SW 1271 (cell line): ENCODE data around the gene ATP5F1B.
A peak's percentile ranks its signal among the peaks of the same experiment; 100 is the strongest.

Experiments used
- DNase-seq, 2 experiments: peaks; one replicate each; lab custom pipeline; 2025; lab: John Stamatoyannopoulos, UW

Gene ATP5F1B

GRCh38 chr12:56622535-56622934, 23.2 kb downstream of the ATP5F1B start:
- no peak for DNase-seq

- no peak for DNase-seq
Measured at GRCh38 chr12:56616925-56617324, 28.9 kb downstream of the ATP5F1B start.

- DNase-seq: no peak
Measured at GRCh38 chr12:56616244-56616643, 29.5 kb downstream of the ATP5F1B start.

- no peak for DNase-seq
Measured at GRCh38 chr12:56614627-56615026, 31.2 kb downstream of the ATP5F1B start.

GRCh38 chr12:56604355-56604754, 41.4 kb downstream of the ATP5F1B start:
- no peak for DNase-seq

DNA sequence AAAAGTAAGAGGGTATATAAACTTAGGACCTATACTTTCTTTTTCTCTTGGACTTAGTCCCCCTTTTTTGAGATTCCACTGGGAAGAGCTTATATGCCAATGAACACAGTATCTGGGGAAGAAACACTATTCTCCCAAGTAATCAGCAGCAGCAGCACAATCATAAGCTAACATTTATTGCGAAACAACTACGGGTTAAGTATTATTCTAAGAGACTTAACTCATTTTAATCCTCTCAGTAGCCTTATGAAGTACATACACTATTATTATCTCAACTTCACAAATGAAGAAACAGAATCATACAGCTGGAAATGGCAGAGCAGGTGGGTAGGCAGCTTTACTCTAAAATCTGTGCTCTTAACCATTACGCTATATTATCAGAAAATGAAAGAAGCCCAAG, 43.5 kb downstream of the ATP5F1B start:
- DNase-seq: no peak

DNA sequence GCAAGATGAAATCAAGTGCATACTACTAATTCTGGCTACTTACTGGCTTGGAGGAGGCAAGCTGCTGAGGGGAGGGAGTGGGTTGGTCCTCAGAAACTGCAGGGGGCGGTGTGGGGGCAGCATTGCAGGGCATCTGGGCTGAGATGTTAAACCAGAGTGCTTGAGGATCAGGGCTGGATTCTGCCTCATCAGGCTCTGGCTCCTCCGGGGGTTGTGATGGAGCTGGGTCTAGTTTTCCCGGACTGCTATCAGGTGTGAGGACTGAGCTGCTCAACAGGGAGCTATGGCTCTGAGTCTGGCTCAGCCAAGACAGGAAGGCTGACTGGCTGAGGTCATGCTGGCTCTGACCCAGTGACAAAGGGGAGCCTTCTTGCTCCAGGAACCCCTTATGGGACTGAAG, 44.3 kb downstream of the ATP5F1B start:
- DNase-seq: no peak

GRCh38 chr12:56600753-56601152, 45.0 kb downstream of the ATP5F1B start:
- DNase-seq: no peak

- DNase-seq: no peak
Measured at GRCh38 chr12:56599797-56600196, 46.0 kb downstream of the ATP5F1B start.

- no peak for DNase-seq
Measured at GRCh38 chr12:56599041-56599440, 46.7 kb downstream of the ATP5F1B start.

GRCh38 chr12:56596815-56597214, 49.0 kb downstream of the ATP5F1B start:
- no peak for DNase-seq

DNA sequence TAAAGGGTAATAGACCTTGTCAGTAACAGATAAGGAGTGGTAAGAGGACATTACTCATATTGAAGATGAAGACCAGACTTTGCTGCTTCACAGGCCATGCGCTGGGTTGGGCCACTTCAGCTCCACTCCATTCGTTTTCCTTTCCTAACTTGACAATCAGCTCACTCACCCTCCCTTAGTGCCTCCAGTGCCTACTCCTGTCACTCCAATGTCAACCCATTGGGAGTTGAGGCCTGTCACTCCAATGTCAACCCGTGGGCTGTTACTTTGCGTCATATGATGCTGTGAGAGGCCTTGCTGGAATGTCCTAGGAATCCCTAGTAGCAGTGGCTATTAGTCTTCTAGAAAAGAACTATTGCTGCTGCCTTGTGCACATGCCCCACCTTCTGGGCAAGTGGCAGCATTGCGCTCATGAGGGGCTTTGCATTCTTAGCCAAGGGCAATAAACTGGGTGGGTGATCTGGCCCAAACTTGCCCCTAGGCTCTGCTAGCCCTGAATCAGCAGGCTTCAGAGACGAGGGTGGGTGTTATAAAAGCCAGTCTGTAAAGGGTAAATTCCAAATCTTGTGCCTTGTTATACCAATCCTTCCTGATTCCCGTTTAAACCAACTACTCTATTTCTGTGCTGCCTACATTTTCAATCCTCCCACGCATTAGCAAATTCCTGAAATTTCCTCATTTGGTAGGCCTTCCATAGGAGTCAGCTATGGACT, 51.7 kb downstream of the ATP5F1B start:
- DNase-seq: peak; percentile 56 to 73

DNA sequence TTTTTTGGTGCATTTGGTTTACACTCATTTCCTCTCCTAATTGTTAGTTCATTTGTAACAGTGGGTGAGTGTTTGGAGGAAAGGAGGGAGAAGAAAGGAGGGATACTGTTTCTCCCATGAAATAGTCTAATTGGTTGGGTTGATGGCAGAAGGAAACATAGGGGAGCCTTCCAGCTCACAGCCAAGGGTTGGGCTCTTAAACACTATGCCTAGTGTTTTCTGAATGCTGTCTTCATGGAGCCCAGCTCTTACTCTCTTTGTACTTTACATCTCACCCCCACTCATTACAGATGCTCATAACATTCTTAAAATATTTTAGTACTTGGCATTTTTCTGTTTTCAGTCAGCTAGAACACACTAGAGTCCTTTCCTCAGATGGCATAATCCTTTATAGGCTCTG, 53.8 kb downstream of the ATP5F1B start:
- no peak for DNase-seq

GRCh38 chr12:56591126-56591525, 54.7 kb downstream of the ATP5F1B start:
- DNase-seq: no peak

DNA sequence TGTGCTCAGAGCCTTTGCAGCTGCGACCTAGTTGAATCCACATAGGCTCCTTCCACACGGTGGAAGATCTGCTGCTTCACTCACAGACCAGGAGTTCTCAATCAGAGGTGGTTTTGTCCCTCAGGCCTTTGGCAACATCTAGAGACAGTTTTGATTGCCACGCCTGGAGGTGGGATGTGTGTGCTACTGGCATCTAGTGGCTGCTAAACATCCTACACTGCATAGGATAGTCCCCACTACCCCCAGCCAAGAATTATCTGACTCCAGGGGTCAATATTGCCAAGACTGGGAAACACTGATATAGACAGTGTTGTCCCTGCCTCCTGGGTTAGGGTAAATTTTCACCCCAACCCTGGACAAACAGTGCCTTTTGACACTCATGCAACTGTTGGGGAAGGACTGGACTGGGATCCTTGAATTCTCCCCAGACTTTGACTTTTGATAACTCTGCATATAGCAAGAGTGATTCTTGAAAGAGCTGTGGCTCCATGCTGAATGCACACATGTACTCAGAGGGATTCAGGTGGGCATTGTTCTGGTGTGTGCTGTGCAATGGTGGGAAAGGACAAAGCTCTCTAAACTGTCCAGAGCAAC, 55.5 kb downstream of the ATP5F1B start:
- DNase-seq: no peak

- DNase-seq: no peak
Measured at GRCh38 chr12:56589783-56590182, 56.0 kb downstream of the ATP5F1B start.
